AG09309 (cell line): ENCODE data around the gene TP53BP1.

Experiments
- DNase-seq: peaks from one replicate; pipeline ENCODE4 v3.0.0-alpha.2; 2010; ENCODE audit warnings: low read depth
- H3K4me3 ChIP-seq: 2 replicates; pipeline ENCODE4 v1.5.1; 2011; ENCODE audit warnings: mild to moderate bottlenecking, low read depth, low read length, moderate library complexity; ENCODE audit not compliant: control insufficient read depth
- TF ChIP-seq, protein P1 (sequence below): IDR thresholded peaks from 2 replicates; pipeline ENCODE4 v1.5.1; 2011; ENCODE audit warnings: mild to moderate bottlenecking, low read depth, low read length, inconsistent platforms; ENCODE audit not compliant: insufficient read depth, control insufficient read depth; ENCODE audit errors: missing control alignments

The TP53BP1 gene

DNA sequence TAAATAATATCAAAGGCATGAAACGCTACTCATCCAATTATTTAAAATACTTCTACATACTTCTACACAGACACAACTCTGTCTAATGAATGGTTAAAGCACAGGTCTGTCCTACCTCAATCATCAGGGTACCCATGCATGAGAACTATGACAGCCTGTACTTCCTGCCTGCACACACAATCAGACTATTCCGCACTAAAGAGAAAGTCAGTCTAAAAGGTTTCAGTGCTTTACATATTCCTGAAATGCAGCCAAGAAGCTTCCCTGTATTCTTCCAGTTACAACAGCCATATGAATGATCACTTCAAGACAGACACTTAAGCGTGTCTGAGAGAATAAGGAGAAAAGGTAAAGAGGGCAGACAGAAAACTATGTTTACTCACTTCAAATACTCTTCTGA lies 63.3 kb downstream of the TP53BP1 start:
- no peak for DNase-seq
- no peak overlapping the region for H3K4me3 ChIP-seq
- TF ChIP-seq, protein P1, sequence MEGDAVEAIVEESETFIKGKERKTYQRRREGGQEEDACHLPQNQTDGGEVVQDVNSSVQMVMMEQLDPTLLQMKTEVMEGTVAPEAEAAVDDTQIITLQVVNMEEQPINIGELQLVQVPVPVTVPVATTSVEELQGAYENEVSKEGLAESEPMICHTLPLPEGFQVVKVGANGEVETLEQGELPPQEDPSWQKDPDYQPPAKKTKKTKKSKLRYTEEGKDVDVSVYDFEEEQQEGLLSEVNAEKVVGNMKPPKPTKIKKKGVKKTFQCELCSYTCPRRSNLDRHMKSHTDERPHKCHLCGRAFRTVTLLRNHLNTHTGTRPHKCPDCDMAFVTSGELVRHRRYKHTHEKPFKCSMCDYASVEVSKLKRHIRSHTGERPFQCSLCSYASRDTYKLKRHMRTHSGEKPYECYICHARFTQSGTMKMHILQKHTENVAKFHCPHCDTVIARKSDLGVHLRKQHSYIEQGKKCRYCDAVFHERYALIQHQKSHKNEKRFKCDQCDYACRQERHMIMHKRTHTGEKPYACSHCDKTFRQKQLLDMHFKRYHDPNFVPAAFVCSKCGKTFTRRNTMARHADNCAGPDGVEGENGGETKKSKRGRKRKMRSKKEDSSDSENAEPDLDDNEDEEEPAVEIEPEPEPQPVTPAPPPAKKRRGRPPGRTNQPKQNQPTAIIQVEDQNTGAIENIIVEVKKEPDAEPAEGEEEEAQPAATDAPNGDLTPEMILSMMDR = no peak

DNA sequence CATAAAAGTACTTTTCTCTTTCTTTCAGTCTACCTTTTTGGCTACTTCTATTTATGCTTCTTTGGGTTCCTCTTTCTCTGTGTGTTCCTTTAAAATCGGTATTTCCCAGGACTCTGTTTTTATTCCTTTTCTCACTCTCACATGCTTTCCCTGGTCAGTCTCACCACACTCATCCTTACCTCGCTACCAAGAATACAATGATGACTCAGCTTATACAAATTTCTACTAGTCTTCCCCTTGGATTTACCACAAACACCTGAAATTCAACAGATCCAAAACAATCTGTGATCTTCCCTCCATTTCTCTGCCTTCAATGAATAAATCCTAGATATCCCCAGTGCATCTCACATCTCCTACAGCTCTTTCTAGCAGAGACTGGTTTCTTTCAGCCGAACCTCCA lies 69.2 kb downstream of the TP53BP1 start:
- no peak overlapping the region for H3K4me3 ChIP-seq
- TF ChIP-seq, protein P1 = no peak
- no peak for DNase-seq

DNA sequence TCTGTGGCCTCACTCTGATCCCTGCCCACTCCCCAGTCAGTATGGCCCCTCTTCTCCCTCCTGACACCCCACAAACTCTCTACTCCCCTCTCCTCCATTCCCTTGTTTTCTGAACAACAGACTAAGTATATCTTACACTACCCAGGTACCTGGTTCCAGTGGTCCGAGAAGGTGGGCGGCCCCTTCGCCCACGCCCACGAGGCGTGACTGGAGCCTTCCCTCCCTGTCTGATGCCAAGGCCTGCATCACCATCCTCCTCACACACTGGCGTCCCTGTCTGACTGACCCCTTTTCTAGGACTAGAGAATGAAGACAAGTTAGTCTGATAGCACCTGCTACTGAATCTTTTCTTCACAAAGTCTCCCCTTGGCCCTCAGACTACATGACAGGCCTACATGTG lies 72.1 kb downstream of the TP53BP1 start:
- TF ChIP-seq, protein P1 = no peak
- H3K4me3 ChIP-seq = no peak overlapping the region
- no peak for DNase-seq

DNA sequence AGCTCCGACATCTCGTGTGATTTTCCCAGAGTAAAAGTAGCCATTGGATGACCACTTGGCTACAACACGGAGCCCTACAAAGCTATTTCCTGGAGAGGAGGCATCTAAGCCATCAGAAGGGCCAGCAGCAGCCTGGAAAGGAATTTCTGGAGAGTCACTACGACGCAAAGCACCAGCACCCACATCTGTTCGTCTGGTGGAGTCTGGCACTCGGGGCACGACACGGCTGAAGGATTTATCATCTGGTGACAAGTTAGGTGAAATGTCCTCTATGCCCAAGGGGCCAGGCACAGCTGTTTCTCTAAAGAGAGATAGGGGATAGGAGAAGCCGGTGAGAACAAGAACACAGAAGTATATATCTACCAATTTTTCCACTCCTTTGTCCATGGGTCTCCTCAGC lies 72.5 kb downstream of the TP53BP1 start:
- no peak overlapping the region for H3K4me3 ChIP-seq
- TF ChIP-seq, protein P1 = no peak
- DNase-seq = no peak

DNA sequence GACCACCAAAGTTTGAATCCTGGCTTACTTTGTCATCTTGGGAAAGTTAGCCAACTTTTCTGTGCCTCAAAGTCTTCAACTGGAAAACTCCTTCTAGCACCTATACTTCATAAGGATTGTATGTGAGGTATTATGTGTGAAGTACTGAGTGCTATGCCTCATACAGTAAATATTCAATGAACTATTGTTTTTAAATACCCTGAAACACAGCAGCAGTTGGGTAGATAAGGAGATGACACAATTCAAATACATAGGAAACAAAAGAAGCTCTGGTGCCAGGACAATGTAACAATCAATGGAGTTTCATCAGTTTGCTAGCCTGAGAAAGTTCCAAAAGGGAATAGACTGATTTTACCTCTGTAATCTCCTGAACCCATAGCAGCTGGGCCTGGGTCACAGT lies 78.8 kb downstream of the TP53BP1 start:
- TF ChIP-seq, protein P1 = no peak
- no peak overlapping the region for H3K4me3 ChIP-seq
- DNase-seq = no peak

DNA sequence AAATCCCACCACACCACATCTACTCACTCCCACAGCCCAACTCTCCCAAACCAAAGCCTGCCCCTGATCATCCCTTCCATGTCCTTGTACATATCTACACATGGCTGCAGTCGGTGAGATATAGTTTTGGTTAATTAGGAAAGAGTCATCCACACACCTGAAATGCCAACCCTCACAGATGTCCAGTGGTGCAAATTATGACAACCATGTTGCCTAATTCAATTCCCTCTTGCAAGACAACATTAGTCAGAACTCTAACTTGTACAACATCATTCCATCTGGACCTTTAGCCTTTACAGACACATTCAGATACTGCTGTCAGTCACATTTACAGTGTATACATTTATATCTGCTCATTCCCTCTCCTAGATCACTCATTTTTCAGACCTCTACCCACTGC lies 80.9 kb downstream of the TP53BP1 start:
- no peak for DNase-seq
- TF ChIP-seq, protein P1 = no peak
- no peak overlapping the region for H3K4me3 ChIP-seq
